Measurements from ENCODE around the gene RAB11FIP2.
A peak's percentile ranks its signal among the peaks of the same experiment; 100 is the strongest.
"Not testable (repeated sequence)": the region's sequence is repeated elsewhere in the genome, so short reads cannot be mapped to it uniquely, and the experiment has no call there.

The RAB11FIP2 gene

GRCh38 chr10:118046395-118047156, at the start of gene RAB11FIP2:
TSS of gene RAB11FIP2 (minus strand) at chr10:118046941. CDS start at chr10:118046163, 778 bp downstream.
- peak; percentile 91 for DNase-seq (ENCODE audit: low spot score)

- DNase-seq (ENCODE audit: low spot score), result no peak
Observed at GRCh38 chr10:118096022-118096421, 49.3 kb upstream of the RAB11FIP2 start.

GRCh38 chr10:118092209-118092608, 45.5 kb upstream of the RAB11FIP2 start:
- DNase-seq (ENCODE audit: low spot score), result no peak

- no peak for DNase-seq (ENCODE audit: low spot score)
Observed at GRCh38 chr10:118080817-118081216, 34.1 kb upstream of the RAB11FIP2 start.

- DNase-seq (ENCODE audit: low spot score), result no peak
Observed at GRCh38 chr10:118076705-118077104, 30.0 kb upstream of the RAB11FIP2 start.

- no peak for DNase-seq (ENCODE audit: low spot score)
Observed at GRCh38 chr10:118072840-118073239, 26.1 kb upstream of the RAB11FIP2 start.

GRCh38 chr10:118067389-118067788, 20.6 kb upstream of the RAB11FIP2 start:
- DNase-seq (ENCODE audit: low spot score), result not testable (repeated sequence)

GRCh38 chr10:118062798-118063238, 16.1 kb upstream of the RAB11FIP2 start:
- no peak for DNase-seq (ENCODE audit: low spot score)

GRCh38 chr10:118058371-118058770, 11.6 kb upstream of the RAB11FIP2 start:
- no peak for DNase-seq (ENCODE audit: low spot score)

- DNase-seq (ENCODE audit: low spot score), result no peak
Observed at GRCh38 chr10:118057361-118057760, 10.6 kb upstream of the RAB11FIP2 start.

GRCh38 chr10:118054383-118054782, 7.6 kb upstream of the RAB11FIP2 start:
- no peak for DNase-seq (ENCODE audit: low spot score)

GRCh38 chr10:118052816-118053215, 6.1 kb upstream of the RAB11FIP2 start:
- no peak for DNase-seq (ENCODE audit: low spot score)

GRCh38 chr10:118047880-118048279, 1.1 kb upstream of the RAB11FIP2 start:
- no peak for DNase-seq (ENCODE audit: low spot score)

GRCh38 chr10:118047157-118047719, 497 bp upstream of the RAB11FIP2 start:
- DNase-seq (ENCODE audit: low spot score), result no peak

- peak; percentile 24 for DNase-seq (ENCODE audit: low spot score)
Observed at GRCh38 chr10:118045837-118046394, 825 bp downstream of the RAB11FIP2 start.

GRCh38 chr10:118045158-118045836, 1.4 kb downstream of the RAB11FIP2 start:
- no peak for DNase-seq (ENCODE audit: low spot score)

- DNase-seq (ENCODE audit: low spot score), result no peak
Observed at GRCh38 chr10:118042827-118043242, 3.9 kb downstream of the RAB11FIP2 start.

GRCh38 chr10:118042336-118042735, 4.4 kb downstream of the RAB11FIP2 start:
- no peak for DNase-seq (ENCODE audit: low spot score)

- DNase-seq (ENCODE audit: low spot score), result no peak
Observed at GRCh38 chr10:118041316-118041715, 5.4 kb downstream of the RAB11FIP2 start.

- no peak for DNase-seq (ENCODE audit: low spot score)
Observed at GRCh38 chr10:118036281-118036875, 10.4 kb downstream of the RAB11FIP2 start.

GRCh38 chr10:118035354-118036005, 11.3 kb downstream of the RAB11FIP2 start:
- no peak for DNase-seq (ENCODE audit: low spot score)

GRCh38 chr10:118034791-118035261, 11.9 kb downstream of the RAB11FIP2 start:
- no peak for DNase-seq (ENCODE audit: low spot score)
